Activated naive CD8-positive, alpha-beta T cell treated with anti-CD3 and anti-CD28 coated beads, Interleukin-2, amount 10 ng/mL, durations not matched to agents 7 days and 5 days (primary cell): ENCODE results near the gene LRRC32. TPM values are rescaled to one million over a fixed set of nuclear protein-coding genes. Genes with fewer than 3 reads are reported as not detected.
"Not testable (repeated sequence)": the region's sequence is repeated elsewhere in the genome, so short reads cannot be mapped to it uniquely, and the experiment has no call there.

Experiments used
- ATAC-seq: fragments of 150-1000 bp; cut with Tn5 transposase; one replicate; pipeline ENCODE4 v1.10.0; 2021; ENCODE audit warnings: low read depth, moderate library complexity
- POLR2A ChIA-PET: fragments of 350-600 bp; sonication (Branson Sonifier 250); formaldehyde crosslinking; loops from one replicate; lab custom pipeline; 2021; ENCODE audit warnings: antibody characterized with exemption; lab: Charles Lee
- DNase-seq: peaks from one replicate; pipeline ENCODE4 v3.0.0; 2021
- H3K27ac Mint-ChIP-seq: one replicate; pipeline ENCODE4 v1.8.0; 2022; ENCODE audit warnings: mild to moderate bottlenecking, mixed read lengths
- H3K27me3 Mint-ChIP-seq: one replicate; pipeline ENCODE4 v1.8.0; 2022; ENCODE audit warnings: mild to moderate bottlenecking, moderate library complexity, mixed read lengths
- H3K36me3 Mint-ChIP-seq: one replicate; pipeline ENCODE4 v1.8.0; 2021; ENCODE audit warnings: mild to moderate bottlenecking, mixed read lengths
- H3K4me1 Mint-ChIP-seq: one replicate; pipeline ENCODE4 v1.8.0; 2021; ENCODE audit warnings: mixed read lengths
- H3K4me3 Mint-ChIP-seq: one replicate; pipeline ENCODE4 v1.8.0; 2022; ENCODE audit warnings: mild to moderate bottlenecking, moderate library complexity, mixed read lengths
- H3K9me3 Mint-ChIP-seq: one replicate; pipeline ENCODE4 v1.8.0; 2021; ENCODE audit warnings: mixed read lengths
- total RNA-seq, 2 experiments: library from RNA; stranded (reverse); gene quantifications; one replicate each; pipeline ENCODE4 v1.2.3, GENCODE V29; 2021

Gene LRRC32
- total RNA-seq, 2 experiments from 2014 or later = 0.34 to 0.75 TPM

- Mint-ChIP-seq H3K4me1 (peaks cover 37% of the 10 kb centered on the region), H3K9me3 (peaks cover 9% of the 10 kb centered on the region), H3K27me3 (peaks cover 6% of the 10 kb centered on the region), H3K27ac (peak overlapping the region; percentile 62), H3K4me3 (peak overlapping the region; percentile 67), H3K36me3 (peaks cover 15% of the 10 kb centered on the region)
- POLR2A ChIA-PET = interaction anchor here (1.2 kb wide), 1 partner anchor 48 kb away, joined by 3 read pairs; no protein-coding TSS in a partner anchor
- ATAC-seq (peak; percentile 60), DNase-seq (peak; percentile 80)
Observed at GRCh38 chr11:76626921-76627401, 43.6 kb downstream of the LRRC32 start.

DNA sequence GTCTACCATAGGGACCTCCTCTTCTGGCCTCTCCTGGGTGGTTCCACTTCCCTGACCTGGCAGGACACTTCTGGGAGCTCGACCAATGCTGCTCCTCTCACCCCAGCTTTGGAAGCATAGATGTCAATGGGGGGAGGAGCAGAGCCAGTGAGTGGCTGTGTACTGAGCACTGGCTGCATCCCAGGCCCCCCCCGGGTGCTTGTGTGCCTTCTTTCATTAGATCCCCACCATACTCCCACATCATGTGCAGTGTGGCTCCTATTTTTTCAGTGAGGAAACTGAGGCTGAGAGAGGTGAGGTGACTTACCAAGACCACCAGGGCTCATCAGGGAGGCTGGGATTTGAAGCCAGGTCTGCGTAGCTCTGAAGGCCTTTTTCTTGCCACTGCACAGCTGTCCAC is 44.3 kb downstream of the LRRC32 start:
- Mint-ChIP-seq H3K27me3 (peaks cover 6% of the 10 kb centered on the region), H3K9me3 (peaks cover 8% of the 10 kb centered on the region), H3K36me3 (peaks cover 15% of the 10 kb centered on the region), H3K27ac (peak overlapping the region; percentile 19), H3K4me1 (peaks cover 35% of the 10 kb centered on the region), H3K4me3 (peak overlapping the region; percentile 18)
- POLR2A ChIA-PET = interaction anchor here (1.2 kb wide), 1 partner anchor 48 kb away, joined by 3 read pairs; no protein-coding TSS in a partner anchor
- ATAC-seq = no peak
- no peak for DNase-seq

DNA sequence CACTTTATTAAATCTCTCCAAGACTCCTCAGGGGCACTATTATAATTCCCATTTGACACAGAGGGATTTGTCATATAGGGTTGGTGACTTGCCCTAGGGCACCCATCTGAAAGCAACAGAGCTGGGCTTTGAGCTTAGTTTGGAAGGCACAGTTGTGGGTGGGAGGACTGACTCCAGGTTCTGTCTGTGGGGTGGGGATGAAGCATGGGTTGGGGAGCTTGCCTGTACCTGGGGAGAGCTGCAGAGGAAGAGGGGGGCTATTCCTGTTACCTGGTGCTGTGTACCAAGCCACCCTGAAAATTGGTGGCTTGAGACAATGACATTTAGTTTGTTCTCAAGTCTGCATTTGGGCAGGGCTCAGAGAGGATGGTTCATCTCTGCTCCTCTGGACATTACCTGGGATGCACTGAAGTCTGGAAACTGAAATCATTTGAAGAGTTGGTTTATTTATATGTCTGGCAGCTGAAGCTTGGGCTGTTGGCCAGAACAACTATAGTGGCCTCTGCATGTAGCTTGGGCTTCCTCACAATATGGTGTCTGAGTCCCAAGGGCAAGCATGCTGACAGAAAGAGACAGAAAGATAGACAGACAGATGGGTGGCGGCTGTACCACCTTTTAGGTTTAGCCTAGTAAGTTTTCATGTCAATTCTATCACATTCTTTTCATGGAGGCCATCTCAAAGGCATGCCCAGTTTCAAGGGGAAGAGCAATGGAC is 44.9 kb downstream of the LRRC32 start:
- H3K27me3 Mint-ChIP-seq = peaks cover 8% of the 10 kb centered on the region
- peaks cover 8% of the 10 kb centered on the region for H3K9me3 Mint-ChIP-seq
- POLR2A ChIA-PET = interaction anchor here (0.6 kb wide), 1 partner anchor 1677 kb away, joined by 5 read pairs; the partner anchor contains the start of genes SPCS2 and XRRA1
- H3K4me3 Mint-ChIP-seq = no peak overlapping the region
- ATAC-seq = no peak
- H3K4me1 Mint-ChIP-seq = peaks cover 35% of the 10 kb centered on the region
- H3K36me3 Mint-ChIP-seq = peaks cover 15% of the 10 kb centered on the region
- no peak for DNase-seq
- H3K27ac Mint-ChIP-seq = no peak overlapping the region

GRCh38 chr11:76624500-76625379 is 45.8 kb downstream of the LRRC32 start:
- POLR2A ChIA-PET = interaction anchor here (0.6 to 0.7 kb wide), 2 partner anchors 39 to 1676 kb away, joined by 3 to 5 read pairs; partner anchors contain the start of genes SPCS2 and XRRA1
- ATAC-seq = no peak
- no peak overlapping the region for H3K27ac Mint-ChIP-seq

GRCh38 chr11:76623884-76624419 is 46.6 kb downstream of the LRRC32 start:
- DNase-seq (no peak), ATAC-seq (no peak)
- POLR2A ChIA-PET = interaction anchor here (0.7 kb wide), 1 partner anchor 40 kb away, joined by 3 read pairs; no protein-coding TSS in a partner anchor
- no peak overlapping the region for H3K4me3 Mint-ChIP-seq
- peaks cover 8% of the 10 kb centered on the region for H3K27me3 Mint-ChIP-seq
- peaks cover 8% of the 10 kb centered on the region for H3K9me3 Mint-ChIP-seq
- H3K27ac Mint-ChIP-seq = no peak overlapping the region
- peaks cover 24% of the 10 kb centered on the region for H3K4me1 Mint-ChIP-seq
- H3K36me3 Mint-ChIP-seq = peaks cover 10% of the 10 kb centered on the region

More at GRCh38 chr11:76624500-76625379, 45.8 kb downstream of the LRRC32 start:
- Mint-ChIP-seq H3K36me3 (peaks cover 10% of the 10 kb centered on the region), H3K27me3 (peaks cover 8% of the 10 kb centered on the region), H3K4me1 (peaks cover 27% of the 10 kb centered on the region), H3K9me3 (peaks cover 8% of the 10 kb centered on the region), H3K4me3 (no peak overlapping the region)
- DNase-seq = no peak

DNA sequence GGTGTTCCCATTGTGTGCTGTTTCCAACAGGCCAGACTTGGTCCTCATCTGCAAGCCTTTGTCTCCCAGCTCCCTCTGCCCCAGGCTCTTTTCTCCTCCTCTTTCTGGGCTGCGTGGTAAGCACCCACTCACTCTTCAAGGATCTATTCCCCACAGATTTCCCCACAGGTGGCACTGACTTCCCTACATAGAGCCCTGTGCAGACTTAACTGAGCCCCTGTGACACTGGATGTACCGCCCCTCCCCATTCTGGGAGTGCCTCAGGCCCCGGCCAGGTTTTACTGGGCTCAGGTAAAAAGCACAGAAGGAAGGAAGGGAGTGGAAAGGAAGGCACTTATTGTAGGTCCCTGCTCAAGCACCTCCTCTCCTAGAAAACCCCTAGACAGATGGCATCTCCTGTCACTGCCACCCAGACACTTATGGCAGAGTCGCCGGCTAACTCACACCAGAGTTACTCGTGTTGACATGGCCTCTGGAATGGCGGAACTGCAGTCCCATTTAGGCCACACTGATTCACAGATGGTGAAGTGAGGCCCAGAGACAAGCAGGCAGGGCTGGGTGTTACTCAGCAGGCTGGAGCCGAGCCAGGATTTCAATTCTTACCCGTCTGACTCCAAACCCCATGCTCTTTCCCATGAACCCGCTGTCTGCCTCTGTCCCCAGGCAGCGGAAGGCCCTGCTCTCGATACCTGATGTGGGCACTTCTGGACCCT is 47.2 kb downstream of the LRRC32 start:
- POLR2A ChIA-PET = interaction anchor here (0.7 kb wide), 1 partner anchor 41 kb away, joined by 3 read pairs; no protein-coding TSS in a partner anchor
- peaks cover 10% of the 10 kb centered on the region for H3K9me3 Mint-ChIP-seq
- ATAC-seq (no peak), DNase-seq (no peak)
- H3K4me3 Mint-ChIP-seq = no peak overlapping the region
- peaks cover 20% of the 10 kb centered on the region for H3K4me1 Mint-ChIP-seq
- no peak overlapping the region for H3K27ac Mint-ChIP-seq
- peaks cover 10% of the 10 kb centered on the region for H3K36me3 Mint-ChIP-seq
- peaks cover 8% of the 10 kb centered on the region for H3K27me3 Mint-ChIP-seq

DNA sequence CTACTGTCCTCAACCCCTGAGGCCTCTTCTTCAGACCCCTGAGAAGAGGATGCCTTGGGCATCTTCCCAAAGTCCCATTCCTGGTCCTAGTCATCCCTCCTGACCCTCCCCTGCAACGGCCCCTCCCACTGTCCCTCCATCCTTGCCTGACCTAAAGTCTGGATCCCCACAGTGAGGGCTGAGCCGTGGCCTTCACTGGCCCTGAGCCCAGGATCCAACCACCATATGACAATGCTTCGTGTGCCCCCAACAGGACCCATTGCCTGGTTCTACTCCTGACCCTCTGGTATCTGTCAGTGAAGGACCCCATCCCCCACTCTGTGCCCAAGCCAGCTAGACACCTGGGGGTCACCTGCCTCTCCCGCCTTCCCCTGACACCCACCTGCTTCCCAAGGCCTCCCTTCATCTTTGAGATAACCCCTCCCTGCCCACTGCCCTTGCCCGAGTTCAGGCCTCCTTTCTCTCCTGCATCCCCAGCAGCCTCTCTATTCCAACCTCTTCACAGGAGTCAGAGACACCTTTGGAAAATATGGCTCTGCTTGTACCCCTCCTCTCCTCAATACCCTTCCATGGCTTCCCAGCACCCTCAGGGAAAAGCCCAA is 48.0 kb downstream of the LRRC32 start:
- ATAC-seq (no peak), DNase-seq (no peak)
- no peak overlapping the region for H3K4me3 Mint-ChIP-seq
- POLR2A ChIA-PET = no interaction called here
- peaks cover 13% of the 10 kb centered on the region for H3K4me1 Mint-ChIP-seq
- H3K36me3 Mint-ChIP-seq = peaks cover 10% of the 10 kb centered on the region
- peaks cover 9% of the 10 kb centered on the region for H3K27me3 Mint-ChIP-seq
- H3K9me3 Mint-ChIP-seq = peaks cover 11% of the 10 kb centered on the region
- no peak overlapping the region for H3K27ac Mint-ChIP-seq

DNA sequence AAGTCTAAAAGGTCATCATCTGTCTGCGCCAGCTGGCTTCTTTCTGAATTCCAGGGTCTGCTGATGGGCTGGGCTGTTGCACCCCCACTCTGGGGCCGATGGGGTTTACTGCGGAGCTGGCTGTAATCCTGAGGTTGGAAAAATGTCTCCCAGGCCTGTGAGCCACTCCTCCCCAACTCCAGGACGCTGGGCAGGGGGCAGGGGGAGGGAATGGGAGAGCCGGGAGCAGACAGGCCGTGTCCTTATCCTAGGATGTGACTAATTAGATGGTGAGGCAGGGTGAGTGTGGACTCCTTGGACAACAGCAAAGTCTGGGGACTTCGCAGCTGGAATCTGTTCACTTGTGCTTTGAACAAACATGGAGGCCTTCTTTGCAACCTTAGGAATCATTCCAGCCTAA is 48.7 kb downstream of the LRRC32 start:
- ATAC-seq = no peak
- Mint-ChIP-seq H3K4me3 (no peak overlapping the region), H3K36me3 (peaks cover 10% of the 10 kb centered on the region), H3K9me3 (peaks cover 11% of the 10 kb centered on the region), H3K27ac (no peak overlapping the region), H3K27me3 (peaks cover 13% of the 10 kb centered on the region), H3K4me1 (peaks cover 7% of the 10 kb centered on the region)
- no peak for DNase-seq
- POLR2A ChIA-PET = interaction anchor here (0.6 kb wide), 1 partner anchor 1253 kb away, joined by 3 read pairs; no protein-coding TSS in a partner anchor

DNA sequence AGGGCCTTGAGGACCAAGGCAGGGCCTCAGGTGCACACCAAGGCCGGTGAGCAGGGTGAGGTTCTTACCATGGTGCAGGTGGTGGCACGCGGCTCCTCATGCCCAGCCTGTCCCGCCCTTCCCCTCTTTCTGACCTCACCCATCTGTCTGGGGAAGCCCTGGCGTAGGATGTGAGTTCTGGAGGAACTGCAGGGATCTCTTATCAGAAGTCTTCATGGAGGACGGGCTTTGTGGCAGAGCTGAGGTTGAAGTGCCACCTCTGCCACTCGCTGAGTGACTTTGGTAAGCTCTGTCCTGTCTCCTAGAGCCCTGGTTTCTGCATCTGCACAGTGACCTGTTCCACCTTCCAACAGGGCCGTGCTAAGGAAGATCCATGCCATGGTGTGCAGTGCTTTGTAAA is 49.1 kb downstream of the LRRC32 start:
- Mint-ChIP-seq H3K9me3 (peaks cover 11% of the 10 kb centered on the region), H3K27ac (no peak overlapping the region), H3K4me1 (peaks cover 4% of the 10 kb centered on the region), H3K36me3 (peaks cover 10% of the 10 kb centered on the region), H3K4me3 (no peak overlapping the region), H3K27me3 (peaks cover 13% of the 10 kb centered on the region)
- POLR2A ChIA-PET = interaction anchor here (0.6 kb wide), 1 partner anchor 1253 kb away, joined by 3 read pairs; no protein-coding TSS in a partner anchor
- ATAC-seq (no peak), DNase-seq (no peak)

GRCh38 chr11:76620489-76620888 is 50.1 kb downstream of the LRRC32 start:
- H3K4me1 Mint-ChIP-seq = no peaks in the 10 kb centered on the region
- H3K27ac Mint-ChIP-seq = no peak overlapping the region
- DNase-seq = no peak
- POLR2A ChIA-PET = no interaction called here
- no peak overlapping the region for H3K4me3 Mint-ChIP-seq
- peaks cover 3% of the 10 kb centered on the region for H3K36me3 Mint-ChIP-seq
- H3K27me3 Mint-ChIP-seq = peaks cover 10% of the 10 kb centered on the region
- H3K9me3 Mint-ChIP-seq = peaks cover 6% of the 10 kb centered on the region
- no peak for ATAC-seq

GRCh38 chr11:76619801-76620200 is 50.7 kb downstream of the LRRC32 start:
- DNase-seq, H3K4me1 Mint-ChIP-seq, H3K4me3 Mint-ChIP-seq, H3K36me3 Mint-ChIP-seq, H3K27ac Mint-ChIP-seq, H3K27me3 Mint-ChIP-seq, H3K9me3 Mint-ChIP-seq, ATAC-seq, POLR2A ChIA-PET: not testable (repeated sequence)
